Measurements from ENCODE around the gene SIRT3.

SIRT3 gene

DNA sequence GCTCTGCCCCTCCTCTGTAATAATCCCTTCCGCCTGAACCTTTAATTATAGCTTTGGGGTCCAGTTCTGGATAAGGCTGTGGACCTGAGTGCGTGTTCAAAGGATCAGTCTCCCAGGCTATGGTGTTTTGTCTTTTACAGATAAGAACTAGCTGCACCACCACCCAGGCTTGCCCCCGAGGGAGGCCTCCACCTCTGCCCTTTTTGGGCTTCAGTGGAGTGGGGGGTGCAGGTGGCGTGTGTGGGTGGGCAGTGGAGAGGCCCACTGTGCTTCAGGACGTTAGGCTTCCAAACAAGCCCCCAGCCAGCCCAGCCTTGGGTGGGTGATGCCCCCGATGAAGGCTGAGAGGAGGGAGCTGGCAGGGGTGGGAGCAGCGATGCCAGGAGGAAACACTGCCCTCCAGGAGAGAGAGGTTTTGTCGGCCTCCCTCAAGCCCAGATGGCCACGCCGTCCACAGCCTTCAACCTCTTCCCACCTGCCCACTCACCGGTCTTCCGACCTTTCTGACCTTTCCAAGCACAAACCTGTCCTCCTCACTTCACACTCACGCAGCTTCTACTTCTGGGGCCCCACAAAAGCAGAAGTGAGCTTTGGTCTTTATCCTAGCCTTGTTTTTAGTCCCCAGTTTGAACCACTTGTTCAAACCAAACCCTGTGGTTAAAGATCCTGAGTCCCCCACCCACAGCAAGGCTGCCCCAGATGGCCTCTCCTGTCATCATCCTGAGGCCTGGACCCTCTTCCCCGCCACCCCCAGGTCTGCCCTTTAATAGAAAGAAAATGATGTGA is 21.0 kb upstream of the SIRT3 start:
- DNase-seq (ENCODE audit: low read depth) = no peak
- H3K4me3 ChIP-seq (ENCODE audit: low read length) = no peak overlapping the region
- TF ChIP-seq, protein P1, sequence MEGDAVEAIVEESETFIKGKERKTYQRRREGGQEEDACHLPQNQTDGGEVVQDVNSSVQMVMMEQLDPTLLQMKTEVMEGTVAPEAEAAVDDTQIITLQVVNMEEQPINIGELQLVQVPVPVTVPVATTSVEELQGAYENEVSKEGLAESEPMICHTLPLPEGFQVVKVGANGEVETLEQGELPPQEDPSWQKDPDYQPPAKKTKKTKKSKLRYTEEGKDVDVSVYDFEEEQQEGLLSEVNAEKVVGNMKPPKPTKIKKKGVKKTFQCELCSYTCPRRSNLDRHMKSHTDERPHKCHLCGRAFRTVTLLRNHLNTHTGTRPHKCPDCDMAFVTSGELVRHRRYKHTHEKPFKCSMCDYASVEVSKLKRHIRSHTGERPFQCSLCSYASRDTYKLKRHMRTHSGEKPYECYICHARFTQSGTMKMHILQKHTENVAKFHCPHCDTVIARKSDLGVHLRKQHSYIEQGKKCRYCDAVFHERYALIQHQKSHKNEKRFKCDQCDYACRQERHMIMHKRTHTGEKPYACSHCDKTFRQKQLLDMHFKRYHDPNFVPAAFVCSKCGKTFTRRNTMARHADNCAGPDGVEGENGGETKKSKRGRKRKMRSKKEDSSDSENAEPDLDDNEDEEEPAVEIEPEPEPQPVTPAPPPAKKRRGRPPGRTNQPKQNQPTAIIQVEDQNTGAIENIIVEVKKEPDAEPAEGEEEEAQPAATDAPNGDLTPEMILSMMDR (IDR thresholded peaks at IDR 0.05; ENCODE audit: insufficient read depth, low read depth, low read length, missing control alignments) = no peak

DNA sequence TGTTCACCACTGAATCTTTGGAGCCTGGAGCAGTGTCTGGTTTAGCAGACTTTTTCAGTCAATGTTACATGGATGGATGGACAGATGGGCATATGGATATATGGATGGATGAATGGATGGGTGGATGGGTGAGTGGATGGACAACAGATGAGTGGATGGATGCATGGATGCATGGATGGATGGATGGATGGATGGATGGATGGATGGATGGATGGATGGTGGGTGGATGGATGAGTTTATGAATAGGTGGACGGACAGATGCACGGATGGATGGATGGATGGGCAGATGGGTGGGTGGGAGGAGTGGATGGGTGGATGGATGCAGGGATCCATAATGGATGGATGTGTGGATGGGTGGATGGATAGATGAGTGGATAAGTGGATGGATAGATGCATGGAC is 19.7 kb upstream of the SIRT3 start:
- TF ChIP-seq, protein P1 (IDR thresholded peaks at IDR 0.05; ENCODE audit: insufficient read depth, low read depth, low read length, missing control alignments) = no peak
- DNase-seq (ENCODE audit: low read depth) = no peak
- H3K4me3 ChIP-seq (ENCODE audit: low read length) = no peak overlapping the region

DNA sequence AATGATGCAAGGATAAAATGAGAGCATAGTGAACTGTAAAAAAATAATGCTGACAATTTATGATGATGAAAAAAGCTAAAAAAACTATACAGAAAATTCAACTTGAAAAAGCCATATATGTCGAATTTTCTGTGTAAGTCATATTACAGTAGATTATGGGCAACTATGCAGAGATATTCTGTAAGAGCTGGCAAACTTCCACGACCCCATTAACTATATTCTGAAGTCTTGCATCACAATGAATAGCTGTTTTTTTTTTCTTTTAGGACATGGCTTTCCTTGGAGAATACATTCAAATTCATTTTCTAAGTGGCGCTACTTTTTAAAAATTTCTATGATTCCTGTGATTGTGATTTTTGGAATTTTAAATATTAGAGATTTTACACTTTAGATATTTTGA is 19.0 kb upstream of the SIRT3 start:
- H3K4me3 ChIP-seq (ENCODE audit: low read length) = no peak overlapping the region
- no peak for DNase-seq (ENCODE audit: low read depth)
- TF ChIP-seq, protein P1 (IDR thresholded peaks at IDR 0.05; ENCODE audit: insufficient read depth, low read depth, low read length, missing control alignments) = no peak

DNA sequence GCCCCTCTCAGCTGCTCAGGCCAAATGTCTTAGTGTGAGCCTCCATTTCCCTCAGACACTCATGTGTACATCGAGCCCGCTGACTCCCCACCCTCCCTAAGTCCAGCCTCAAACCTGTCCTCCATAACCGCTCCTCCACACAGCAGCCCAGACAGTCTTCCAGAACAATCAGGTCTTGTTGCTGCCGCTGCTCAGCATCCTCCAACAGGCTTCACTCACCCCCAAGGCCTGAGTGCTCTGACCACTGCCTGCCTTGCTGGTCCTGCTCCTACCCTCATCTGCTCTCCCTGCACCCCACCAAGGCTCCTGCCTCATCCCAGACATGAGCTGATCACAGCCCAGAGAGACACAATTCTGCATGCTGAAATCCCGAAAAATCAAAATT is 17.7 kb upstream of the SIRT3 start:
- TF ChIP-seq, protein P1 (IDR thresholded peaks at IDR 0.05; ENCODE audit: insufficient read depth, low read depth, low read length, missing control alignments) = no peak
- H3K4me3 ChIP-seq (ENCODE audit: low read length) = no peak overlapping the region
- DNase-seq (ENCODE audit: low read depth) = no peak

DNA sequence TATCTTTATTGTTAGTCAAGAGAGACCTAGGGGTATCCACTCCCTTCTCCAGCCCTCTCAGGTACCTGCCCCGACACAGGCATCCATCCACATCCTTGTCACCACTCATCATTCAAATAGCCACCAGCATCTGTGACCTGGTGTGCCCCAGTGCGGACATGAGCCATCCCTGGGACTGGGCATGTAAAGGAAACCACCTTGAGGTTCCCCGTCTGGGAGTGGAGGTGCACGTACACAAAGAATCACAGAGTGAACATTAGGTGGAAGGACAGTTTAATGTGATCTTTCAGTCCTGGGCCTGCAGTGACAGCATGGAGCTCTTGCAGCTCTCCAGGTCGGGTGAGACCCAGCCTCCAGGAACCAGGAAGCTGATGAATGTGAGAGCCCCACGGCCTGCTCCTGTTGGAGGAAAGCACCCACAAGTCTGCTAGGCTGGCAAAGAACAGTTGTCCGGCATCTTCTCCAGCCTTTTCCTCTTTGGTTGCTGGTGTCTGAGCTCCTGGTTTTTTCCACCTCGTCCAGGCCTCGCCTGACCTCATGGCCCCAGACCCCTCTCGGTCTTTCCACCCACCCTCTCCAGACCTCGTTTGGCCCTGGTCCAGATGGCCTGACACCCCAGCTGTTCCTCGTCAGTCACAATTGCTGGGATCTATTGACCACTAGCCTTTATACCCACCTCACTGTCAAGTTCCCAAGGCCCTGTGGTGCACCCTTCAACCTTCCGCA is 17.2 kb upstream of the SIRT3 start:
- H3K4me3 ChIP-seq (ENCODE audit: low read length) = no peak overlapping the region
- TF ChIP-seq, protein P1 (IDR thresholded peaks at IDR 0.05; ENCODE audit: insufficient read depth, low read depth, low read length, missing control alignments) = no peak
- DNase-seq (ENCODE audit: low read depth) = no peak

DNA sequence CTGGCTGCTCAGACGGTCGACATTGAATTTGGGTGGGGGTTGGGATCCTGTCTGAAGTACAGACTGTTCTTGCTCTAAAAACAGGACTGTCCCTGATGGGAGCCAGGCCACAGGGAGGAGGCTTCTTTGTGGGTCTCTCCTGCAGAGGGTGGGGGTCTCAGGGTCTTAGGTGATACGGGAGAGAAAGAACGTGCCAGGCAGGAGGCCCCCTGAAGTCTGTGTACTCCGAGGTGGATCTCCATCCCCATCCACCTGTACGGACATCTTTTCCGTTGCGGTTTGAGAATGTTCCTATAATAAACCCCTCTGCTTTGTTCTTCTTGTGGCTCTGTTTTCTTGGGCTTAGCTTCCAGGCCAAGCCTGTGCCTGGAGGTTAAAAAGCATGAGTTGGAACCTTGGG is 16.5 kb upstream of the SIRT3 start:
- DNase-seq (ENCODE audit: low read depth) = no peak
- TF ChIP-seq, protein P1 (IDR thresholded peaks at IDR 0.05; ENCODE audit: insufficient read depth, low read depth, low read length, missing control alignments) = no peak
- no peak overlapping the region for H3K4me3 ChIP-seq (ENCODE audit: low read length)
